GM18873 (cell line): ENCODE measurements around the gene IGLL1.
"Not testable (repeated sequence)": the region's sequence is repeated elsewhere in the genome, so short reads cannot be mapped to it uniquely, and the experiment has no call there.

Source experiments
- ATAC-seq: cut with Tn5 transposase; IDR thresholded peaks from one replicate; pipeline ENCODE4 v1.9.1; 2021; ENCODE audit warnings: mild to moderate bottlenecking, moderate library complexity, moderate number of reproducible peaks; ENCODE audit not compliant: unreplicated experiment, low FRiP score

Gene IGLL1

DNA sequence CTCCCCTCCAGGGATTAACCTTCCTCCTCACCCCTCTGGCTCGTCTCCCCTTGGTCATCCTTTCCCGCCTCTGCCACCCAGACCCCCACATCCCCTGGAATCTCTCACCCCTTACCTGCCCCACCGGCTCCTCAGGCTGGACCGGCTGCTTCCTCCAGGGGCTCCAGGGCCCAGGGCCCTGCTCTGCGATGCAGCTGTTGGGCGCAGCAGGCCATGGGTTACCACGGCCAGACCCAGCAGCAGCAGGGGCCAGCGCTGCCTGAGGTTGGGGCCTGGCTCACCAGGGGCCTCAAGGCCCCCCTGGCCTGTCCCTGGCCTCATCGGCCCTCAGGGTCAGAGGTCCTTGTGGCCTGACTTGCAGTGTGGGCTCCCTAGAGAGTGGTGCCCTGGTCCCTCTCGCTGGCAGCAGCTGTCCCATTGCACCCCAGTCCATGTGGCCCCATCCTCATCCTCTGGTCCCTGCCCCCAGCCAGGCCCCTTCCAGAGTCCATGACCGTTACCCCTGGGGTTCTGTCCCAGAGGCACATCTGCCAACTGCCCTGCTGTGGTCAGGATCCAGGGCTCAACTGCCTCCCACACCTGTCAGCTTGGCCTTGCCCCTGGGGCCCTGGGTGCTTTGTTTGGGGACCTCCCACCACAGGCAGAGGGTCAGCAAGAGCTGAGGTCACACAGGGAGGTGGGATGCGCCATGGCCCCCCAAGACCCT, at the start of gene IGLL1:
TSS of gene IGLL1 (minus strand) at position 421 of the 706 bp plus-strand sequence. CDS start at position 321, 100 bp downstream.
- no peak for ATAC-seq

DNA sequence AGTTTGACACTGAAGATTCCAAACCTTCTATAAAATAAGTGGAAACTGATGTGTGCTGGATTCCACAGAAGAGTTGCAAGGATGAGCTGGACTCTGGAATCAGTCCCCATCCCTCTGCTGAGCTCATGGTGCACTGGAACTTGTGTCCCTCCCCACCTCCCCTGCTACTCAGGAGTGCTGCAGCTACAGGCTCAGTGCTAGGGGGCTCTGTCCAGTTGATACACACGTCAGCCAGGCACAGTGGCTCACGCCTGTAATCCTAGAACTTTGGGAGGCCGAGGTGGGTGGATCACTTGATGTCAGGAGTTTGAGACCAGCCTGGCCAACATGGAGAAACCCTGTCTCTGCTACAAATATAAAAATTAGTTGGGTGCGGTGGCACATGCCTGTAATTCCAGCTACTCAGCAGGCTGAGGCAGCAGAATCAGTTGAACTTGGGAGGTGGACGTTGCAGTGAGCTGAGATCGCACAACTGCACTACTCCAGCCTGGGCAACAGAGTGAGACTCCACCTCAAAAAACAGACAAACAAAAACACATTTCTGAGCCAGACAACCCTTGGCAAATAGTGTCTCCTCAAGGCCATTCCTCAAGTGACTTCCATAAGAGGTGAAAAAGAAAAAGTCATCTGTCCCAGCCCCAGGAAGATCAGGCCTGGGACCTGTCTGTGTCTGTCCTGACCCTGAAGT, 48.1 kb upstream of the IGLL1 start:
- ATAC-seq, result not testable (repeated sequence)

DNA sequence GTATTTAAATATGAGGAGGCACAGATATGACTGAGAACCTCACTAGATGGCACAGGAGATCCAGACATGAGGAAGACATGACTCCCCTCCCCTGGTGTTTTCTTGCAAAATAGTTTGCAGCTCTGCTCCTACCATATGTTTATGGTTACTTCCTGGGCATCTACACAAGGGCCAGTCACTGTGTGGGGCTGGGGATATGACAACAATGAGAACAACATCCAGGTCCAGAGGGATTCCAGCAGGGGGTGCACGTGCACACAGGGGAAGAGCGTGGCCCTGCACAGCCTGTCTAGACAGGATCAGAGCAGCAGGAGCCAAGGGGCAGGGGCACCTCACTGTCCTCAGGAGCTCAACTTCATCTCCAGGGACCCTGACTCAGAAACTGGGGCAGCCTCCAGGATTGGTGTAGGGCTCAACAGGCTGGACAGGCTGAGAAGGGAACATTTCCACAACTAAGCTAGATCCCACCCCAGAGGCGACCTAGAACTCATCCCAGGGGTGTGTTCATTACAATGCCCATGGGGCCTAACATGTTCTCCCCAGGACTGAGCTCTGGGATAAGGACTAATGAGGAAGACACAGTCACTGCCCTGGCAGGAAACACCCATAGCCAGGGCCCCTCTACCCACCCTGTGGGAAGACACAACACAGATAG, 47.4 kb upstream of the IGLL1 start:
- ATAC-seq, result not testable (repeated sequence)

- ATAC-seq, result no peak
Observed at GRCh38 chr22:23626286-23626975, 46.3 kb upstream of the IGLL1 start.

- no peak for ATAC-seq
Observed at GRCh38 chr22:23622634-23623033, 42.5 kb upstream of the IGLL1 start.

- ATAC-seq, result not testable (repeated sequence)
Observed at GRCh38 chr22:23621916-23622315, 41.8 kb upstream of the IGLL1 start.

DNA sequence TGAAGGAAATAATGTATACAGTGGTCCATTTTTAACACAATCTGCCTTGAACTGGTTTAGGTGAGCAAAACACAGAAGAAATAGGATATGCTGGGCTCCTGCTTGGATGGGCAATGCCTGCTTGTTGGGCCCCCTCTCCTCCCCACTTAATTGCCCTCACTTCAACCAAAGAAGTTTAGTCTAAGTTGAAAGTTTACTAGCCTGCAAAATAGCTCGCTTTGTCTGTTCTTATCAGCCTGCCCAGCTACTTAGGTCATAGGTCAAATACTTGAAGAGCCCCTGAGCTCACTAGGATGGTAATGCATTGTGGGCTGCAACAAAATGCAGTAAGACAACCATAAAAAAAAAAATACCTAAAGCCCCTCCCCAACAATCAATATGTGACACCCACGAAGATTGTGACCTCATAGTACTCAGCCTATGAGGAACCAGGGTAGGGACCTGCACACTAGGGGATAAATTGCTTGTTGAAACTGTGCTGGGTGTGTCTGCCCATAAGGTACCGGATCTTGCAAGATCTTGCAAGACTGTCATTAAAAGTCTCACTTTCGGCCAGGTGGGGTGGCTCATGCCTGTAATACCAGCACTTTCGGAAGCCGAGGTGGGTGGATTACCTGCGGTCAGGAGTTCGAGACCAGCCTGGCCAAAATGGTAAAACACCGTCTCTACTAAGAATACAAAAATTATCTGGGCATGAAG, 41.1 kb upstream of the IGLL1 start:
- ATAC-seq, result no peak

- no peak for ATAC-seq
Observed at GRCh38 chr22:23613193-23613972, 33.3 kb upstream of the IGLL1 start.

GRCh38 chr22:23609983-23610781, 30.1 kb upstream of the IGLL1 start:
- no peak for ATAC-seq

- ATAC-seq, result no peak
Observed at GRCh38 chr22:23608583-23608982, 28.5 kb upstream of the IGLL1 start.

DNA sequence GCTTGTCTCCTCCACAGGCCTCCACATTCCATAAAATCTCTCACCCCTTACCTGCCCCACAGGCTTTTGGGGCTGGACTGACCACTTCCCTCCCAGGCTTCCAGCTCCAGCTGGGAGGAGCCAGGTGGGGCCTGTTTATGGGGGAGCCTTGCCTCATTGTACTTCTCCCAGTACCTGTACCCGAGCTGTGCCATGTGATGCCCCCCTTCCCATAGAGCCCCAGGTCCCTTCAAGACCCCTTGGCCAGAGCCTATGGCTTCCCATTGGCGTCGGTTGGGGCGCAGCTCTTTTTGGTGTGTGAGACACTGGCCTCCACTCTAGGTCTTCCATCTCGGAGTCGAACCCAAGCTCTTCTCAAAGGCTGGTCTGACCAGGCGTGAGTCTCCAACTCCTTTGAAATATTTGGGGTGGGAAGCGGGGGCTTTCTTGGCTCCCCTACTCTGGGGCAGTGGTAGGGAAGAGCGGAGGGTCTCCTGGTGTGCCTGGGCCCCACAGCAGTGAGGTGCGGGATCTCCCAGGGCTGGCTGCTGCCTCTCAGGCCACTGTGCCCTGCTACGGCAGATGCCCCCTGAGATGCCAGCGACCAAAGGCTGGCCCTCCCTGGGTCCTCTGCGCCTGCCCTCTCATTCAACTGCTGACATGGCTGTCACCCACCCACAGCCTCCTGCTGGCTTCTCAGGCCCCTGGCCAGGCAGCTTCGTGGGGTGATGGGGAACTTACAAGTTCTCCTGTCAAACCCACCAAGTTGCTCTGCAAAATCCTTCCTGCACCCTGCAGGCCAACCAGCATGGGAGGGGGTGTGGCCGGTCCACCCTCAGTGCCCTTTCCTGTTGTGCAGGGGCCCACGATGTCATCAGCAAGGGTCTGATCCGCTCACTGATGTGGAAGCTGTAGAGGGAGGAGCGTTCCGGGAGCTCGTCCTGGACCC, 26.4 kb upstream of the IGLL1 start:
- no peak for ATAC-seq

- ATAC-seq, result no peak
Observed at GRCh38 chr22:23604939-23605712, 25.0 kb upstream of the IGLL1 start.

DNA sequence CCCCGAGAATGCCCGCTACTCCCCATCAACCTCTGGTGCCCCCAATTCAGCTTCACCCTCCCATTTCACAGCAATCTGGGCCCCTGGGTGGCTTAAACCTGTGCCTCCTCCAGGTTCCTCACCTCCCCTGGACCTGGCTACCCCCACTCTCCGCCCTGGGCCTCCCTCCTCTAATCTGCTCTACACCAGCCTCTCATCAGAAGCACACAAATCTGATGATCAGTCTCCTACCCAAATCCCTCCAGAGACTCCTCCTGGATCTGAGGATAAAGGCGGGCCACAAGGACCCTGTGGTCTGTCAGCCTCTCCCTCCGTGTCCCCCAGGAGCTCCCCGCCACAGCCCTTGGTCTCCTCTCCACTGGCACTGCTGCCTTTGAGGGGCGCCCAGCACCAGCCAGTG, 23.2 kb upstream of the IGLL1 start:
- ATAC-seq, result no peak

DNA sequence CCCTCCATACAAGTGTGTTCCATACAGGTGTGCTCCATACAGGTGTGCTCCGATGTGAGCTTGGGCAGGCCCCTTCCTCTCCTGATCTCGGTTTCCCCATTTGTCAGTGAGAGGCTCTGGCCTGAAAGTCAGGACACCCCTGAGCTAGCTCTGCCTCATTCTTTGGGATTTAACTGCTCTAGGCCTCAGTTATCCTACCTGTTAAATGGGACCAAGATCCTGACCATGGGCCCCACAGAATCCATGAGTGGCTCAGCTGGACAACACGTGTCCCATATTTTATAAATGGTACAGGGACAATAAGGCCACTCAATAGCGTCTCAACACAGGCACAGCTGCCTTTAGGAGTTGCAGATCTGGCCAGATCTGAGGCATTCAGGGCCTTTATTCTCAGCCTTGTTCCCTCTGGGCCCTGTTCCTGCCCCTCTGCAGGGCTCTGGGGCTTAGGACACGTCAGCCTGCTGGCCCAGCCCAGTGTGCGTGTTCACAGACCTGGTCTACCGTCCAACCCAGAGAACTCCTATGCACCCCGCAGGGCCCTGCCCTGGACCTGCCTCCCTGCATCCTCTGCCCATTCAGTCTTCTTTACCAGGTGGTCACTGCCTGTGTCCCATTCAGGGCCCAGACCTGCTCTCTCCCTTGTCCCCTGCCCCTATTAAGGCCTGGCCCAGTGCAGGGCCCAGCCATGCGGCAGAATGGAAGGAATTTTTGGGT, 18.9 kb upstream of the IGLL1 start:
- no peak for ATAC-seq

- not testable (repeated sequence) for ATAC-seq
Observed at GRCh38 chr22:23597576-23598268, 17.6 kb upstream of the IGLL1 start.

- ATAC-seq, result not testable (repeated sequence)
Observed at GRCh38 chr22:23595904-23596303, 15.8 kb upstream of the IGLL1 start.
